HEK293T (cell line): ENCODE data around the gene C16orf54.

ENCODE experiments used
- ELF4 ChIP-seq: fragments of 450-650 bp; IDR thresholded peaks from 2 replicates; pipeline ENCODE4 v1.6.1; 2017; ENCODE audit warnings: antibody characterized with exemption
- NFRKB ChIP-seq: fragments of 450-650 bp; IDR thresholded peaks from 2 replicates; pipeline ENCODE4 v1.6.1; 2016; ENCODE audit warnings: mild to moderate bottlenecking, moderate library complexity
- SP1 ChIP-seq: fragments of 450-650 bp; IDR thresholded peaks from 2 replicates; pipeline ENCODE4 v1.6.1; 2017
- SUZ12 ChIP-seq: fragments of 450-650 bp; IDR thresholded peaks from 2 replicates; pipeline ENCODE4 v1.6.1; 2016; ENCODE audit warnings: mild to moderate bottlenecking

DNA sequence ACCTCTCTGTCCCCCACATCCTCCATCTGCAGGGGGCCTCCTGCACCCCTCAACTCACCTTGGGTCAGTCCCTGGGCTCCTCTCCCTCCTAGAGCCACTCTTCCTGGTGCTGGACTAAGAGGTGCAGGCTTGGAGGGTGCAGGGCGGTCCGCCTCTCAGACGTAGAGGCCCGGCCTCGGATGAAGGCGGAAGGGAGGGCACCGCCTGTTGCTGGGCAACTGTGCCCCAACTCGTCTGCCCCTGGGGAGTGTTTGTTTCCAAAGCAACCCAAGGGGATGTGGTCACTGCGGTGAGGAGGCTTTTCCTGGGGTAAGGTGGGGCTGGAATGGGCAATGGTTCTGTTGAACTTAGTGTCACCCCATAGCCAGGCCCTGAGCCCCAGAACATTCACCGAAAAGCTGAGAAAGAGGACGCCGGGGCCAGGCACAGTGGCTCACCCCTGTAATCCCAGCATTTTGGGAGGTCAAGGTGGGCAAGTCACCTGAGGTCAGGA, at the start of gene C16orf54:
- TF ChIP-seq NFRKB (no peak), ELF4 (no peak), SUZ12 (no peak), SP1 (no peak)
